OCI-LY7 (cell line): Measurements from ENCODE around the gene LCE6A. TPM values are rescaled to one million over a fixed set of nuclear protein-coding genes. Genes with fewer than 3 reads are reported as not detected.

Experiments used
- BruUV-seq: library from RNA; stranded (reverse); fragments of 400-500 nt; replicated peaks from 2 replicates; lab custom pipeline; 2021; lab: Mats Ljungman, UMichigan
- CTCF ChIA-PET: fragments of 300-600 bp; sonication (Branson Sonifier 250); formaldehyde crosslinking; loops from one replicate; lab custom pipeline; 2022; ENCODE audit warnings: antibody characterized with exemption; ENCODE audit not compliant: unreplicated experiment; lab: Charles Lee
- POLR2A ChIA-PET: fragments of 300-600 bp; sonication (Branson Sonifier 250); formaldehyde crosslinking; loops from one replicate; lab custom pipeline; 2022; ENCODE audit warnings: antibody characterized with exemption; lab: Charles Lee
- DNase-seq: peaks from one replicate; pipeline ENCODE4 v3.0.0-alpha.2; 2015; ENCODE audit warnings: low spot score
- H2AFZ ChIP-seq: fragments of 200-600 bp; sonication (generic), shearing (Covaris generic); 2 replicates; pipeline ENCODE4 v1.6.1; 2014; ENCODE audit warnings: mild to moderate bottlenecking, antibody characterized with exemption, low read length, moderate library complexity
- H3K27ac ChIP-seq: fragments of 200-600 bp; sonication (generic); 2 replicates; pipeline ENCODE4 v1.5.1; 2014; ENCODE audit warnings: mixed run types, low read depth, mild to moderate bottlenecking, moderate library complexity, low read length, inconsistent platforms; ENCODE audit not compliant: poor library complexity, severe bottlenecking
- H3K36me3 ChIP-seq: fragments of 200-600 bp; sonication (generic); 2 replicates; pipeline ENCODE4 v1.6.1; 2014; ENCODE audit warnings: mild to moderate bottlenecking, antibody characterized with exemption, low read length, moderate library complexity, mixed read lengths; ENCODE audit not compliant: insufficient read depth
- H3K4me1 ChIP-seq: fragments of 200-600 bp; sonication (generic); 2 replicates; pipeline ENCODE4 v1.5.1; 2014; ENCODE audit warnings: mild to moderate bottlenecking, low read length; ENCODE audit not compliant: insufficient read depth, poor library complexity, severe bottlenecking
- H3K4me2 ChIP-seq: fragments of 200-600 bp; sonication (generic); 2 replicates; pipeline ENCODE4 v1.6.1; 2014; ENCODE audit warnings: mild to moderate bottlenecking, low read length
- H3K4me3 ChIP-seq: fragments of 200-600 bp; sonication (generic); 2 replicates; pipeline ENCODE4 v1.5.1; 2014; ENCODE audit warnings: mild to moderate bottlenecking, low read depth, low read length; ENCODE audit not compliant: poor library complexity, severe bottlenecking
- H3K79me2 ChIP-seq: fragments of 200-600 bp; sonication (generic); 2 replicates; pipeline ENCODE4 v1.6.1; 2016; ENCODE audit warnings: low read depth, mild to moderate bottlenecking, low read length, moderate library complexity, mixed read lengths; ENCODE audit not compliant: insufficient read depth
- H3K9me2 ChIP-seq: fragments of 200-600 bp; sonication (generic); 2 replicates; pipeline ENCODE4 v1.6.1; 2016; ENCODE audit warnings: mild to moderate bottlenecking, low read length, mixed read lengths; ENCODE audit not compliant: insufficient read depth
- H3K9me3 ChIP-seq: fragments of 200-600 bp; sonication (generic); 2 replicates; pipeline ENCODE4 v1.6.1; 2014; ENCODE audit warnings: mild to moderate bottlenecking, mixed run types, low read length, mixed read lengths
- H4K20me1 ChIP-seq: fragments of 200-600 bp; sonication (generic); 2 replicates; pipeline ENCODE4 v1.6.1; 2014; ENCODE audit warnings: mild to moderate bottlenecking, antibody characterized with exemption, low read length, moderate library complexity, mixed read lengths; ENCODE audit not compliant: insufficient read depth
- EZH2phosphoT487 ChIP-seq: fragments of 200-600 bp; sonication (generic); IDR thresholded peaks from 2 replicates; pipeline ENCODE4 v1.6.1; 2018; ENCODE audit warnings: low read depth, borderline replicate concordance, mild to moderate bottlenecking, mixed run types, antibody characterized with exemption, low read length, moderate library complexity, mixed read lengths
- intact Hi-C: fragments of 100-400 bp; cut with micrococcal nuclease; formaldehyde crosslinking; loops from one replicate; pipeline ENCODE4 v1.10.0; 2022; ENCODE audit not compliant: unreplicated experiment
- total RNA-seq, 2 experiments: library from RNA; depleted of rRNA in 1 of 2; stranded (reverse); fragments of >200 nt in 1 of 2; shearing (Covaris generic) in 1 of 2; gene quantifications; 2 replicates each; pipeline ENCODE4 v1.2.3, GENCODE V29; 2014 to 2022
- TF ChIP-seq, protein P1 (sequence below): fragments of 200-600 bp; sonication (generic); conservative IDR thresholded peaks from 2 replicates; pipeline ENCODE4 v1.5.1; 2014; ENCODE audit warnings: mild to moderate bottlenecking, antibody characterized with exemption, low read length, moderate library complexity, mixed read lengths

LCE6A gene
- total RNA-seq, 2 experiments from 2014 or later, result not detected

- CTCF ChIA-PET, result no interaction called here
- no TSS peak for BruUV-seq
- Histone ChIP-seq H4K20me1 (no peaks in the 10 kb centered on the region), H3K79me2 (no peaks in the 10 kb centered on the region), H3K4me3 (no peak overlapping the region), H3K9me3 (no peaks in the 10 kb centered on the region), H3K27ac (no peak overlapping the region), H3K36me3 (no peaks in the 10 kb centered on the region), H3K4me2 (no peak overlapping the region), H3K4me1 (no peaks in the 10 kb centered on the region), H2AFZ (no peak overlapping the region), H3K9me2 (no peaks in the 10 kb centered on the region)
- intact Hi-C loops, result no loop called here
- no peak for DNase-seq
- no peak for TF ChIP-seq EZH2phosphoT487
- TF ChIP-seq, protein P1, sequence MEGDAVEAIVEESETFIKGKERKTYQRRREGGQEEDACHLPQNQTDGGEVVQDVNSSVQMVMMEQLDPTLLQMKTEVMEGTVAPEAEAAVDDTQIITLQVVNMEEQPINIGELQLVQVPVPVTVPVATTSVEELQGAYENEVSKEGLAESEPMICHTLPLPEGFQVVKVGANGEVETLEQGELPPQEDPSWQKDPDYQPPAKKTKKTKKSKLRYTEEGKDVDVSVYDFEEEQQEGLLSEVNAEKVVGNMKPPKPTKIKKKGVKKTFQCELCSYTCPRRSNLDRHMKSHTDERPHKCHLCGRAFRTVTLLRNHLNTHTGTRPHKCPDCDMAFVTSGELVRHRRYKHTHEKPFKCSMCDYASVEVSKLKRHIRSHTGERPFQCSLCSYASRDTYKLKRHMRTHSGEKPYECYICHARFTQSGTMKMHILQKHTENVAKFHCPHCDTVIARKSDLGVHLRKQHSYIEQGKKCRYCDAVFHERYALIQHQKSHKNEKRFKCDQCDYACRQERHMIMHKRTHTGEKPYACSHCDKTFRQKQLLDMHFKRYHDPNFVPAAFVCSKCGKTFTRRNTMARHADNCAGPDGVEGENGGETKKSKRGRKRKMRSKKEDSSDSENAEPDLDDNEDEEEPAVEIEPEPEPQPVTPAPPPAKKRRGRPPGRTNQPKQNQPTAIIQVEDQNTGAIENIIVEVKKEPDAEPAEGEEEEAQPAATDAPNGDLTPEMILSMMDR, result no peak
- POLR2A ChIA-PET, result no interaction called here
Observed at GRCh38 chr1:152884506-152884905, 41.9 kb downstream of the LCE6A start.

- POLR2A ChIA-PET, result no interaction called here
- no peaks in the 10 kb centered on the region for H3K9me3 ChIP-seq
- no TSS peak for BruUV-seq
- CTCF ChIA-PET, result no interaction called here
- no peaks in the 10 kb centered on the region for H3K4me1 ChIP-seq
- no peak overlapping the region for H2AFZ ChIP-seq
- H4K20me1 ChIP-seq, result no peaks in the 10 kb centered on the region
- H3K9me2 ChIP-seq, result no peaks in the 10 kb centered on the region
- no peaks in the 10 kb centered on the region for H3K36me3 ChIP-seq
- no peak for TF ChIP-seq EZH2phosphoT487
- TF ChIP-seq, protein P1, result no peak
- intact Hi-C loops, result no loop called here
- H3K4me2 ChIP-seq, result no peak overlapping the region
- no peaks in the 10 kb centered on the region for H3K79me2 ChIP-seq
- no peak overlapping the region for H3K4me3 ChIP-seq
- DNase-seq, result no peak
- no peak overlapping the region for H3K27ac ChIP-seq
Observed at GRCh38 chr1:152884966-152885624, 42.4 kb downstream of the LCE6A start.

- Histone ChIP-seq H3K4me2 (no peak overlapping the region), H3K36me3 (no peaks in the 10 kb centered on the region), H3K4me3 (no peak overlapping the region), H3K9me3 (no peaks in the 10 kb centered on the region), H2AFZ (no peak overlapping the region), H3K79me2 (no peaks in the 10 kb centered on the region), H4K20me1 (no peaks in the 10 kb centered on the region), H3K27ac (no peak overlapping the region), H3K4me1 (no peaks in the 10 kb centered on the region), H3K9me2 (no peaks in the 10 kb centered on the region)
- DNase-seq, result no peak
- intact Hi-C loops, result no loop called here
- ChIA-PET POLR2A (no interaction called here), CTCF (no interaction called here)
- no TSS peak for BruUV-seq
- TF ChIP-seq, protein P1, result no peak
- no peak for TF ChIP-seq EZH2phosphoT487
Observed at GRCh38 chr1:152886085-152886484, 43.4 kb downstream of the LCE6A start.
